ENCODE results near the gene TBC1D21.

Gene TBC1D21, protein sequence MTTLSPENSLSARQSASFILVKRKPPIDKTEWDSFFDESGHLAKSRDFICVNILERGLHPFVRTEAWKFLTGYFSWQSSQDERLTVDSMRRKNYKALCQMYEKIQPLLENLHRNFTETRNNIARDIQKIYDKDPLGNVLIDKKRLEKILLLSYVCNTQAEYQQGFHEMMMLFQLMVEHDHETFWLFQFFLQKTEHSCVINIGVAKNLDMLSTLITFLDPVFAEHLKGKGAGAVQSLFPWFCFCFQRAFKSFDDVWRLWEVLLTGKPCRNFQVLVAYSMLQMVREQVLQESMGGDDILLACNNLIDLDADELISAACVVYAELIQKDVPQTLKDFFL

DNA sequence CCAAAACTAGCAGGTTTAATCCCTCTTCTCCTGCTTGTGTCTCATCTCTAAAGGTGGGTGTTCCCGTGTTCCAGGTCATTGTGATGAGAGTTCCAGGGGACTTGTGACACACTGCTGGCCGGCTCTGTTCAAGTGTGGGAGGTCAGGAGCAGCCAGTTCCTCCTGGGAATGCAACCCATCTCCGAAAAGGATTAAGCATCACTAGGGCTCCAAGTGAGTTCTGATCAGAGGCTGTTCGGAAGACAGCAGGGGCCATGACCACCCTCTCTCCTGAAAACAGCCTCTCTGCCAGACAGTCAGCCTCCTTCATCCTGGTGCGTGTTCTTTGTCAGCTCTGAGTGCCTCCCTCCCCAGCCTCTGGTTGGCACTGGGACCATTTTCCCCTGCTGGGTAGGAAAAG, at the start of gene TBC1D21:
Gene TBC1D21, plus strand, starts transcription at position 109 of the 400 bp plus-strand sequence. Its CDS starts 146 bp downstream, at position 255.
- no peak for DNase-seq

DNA sequence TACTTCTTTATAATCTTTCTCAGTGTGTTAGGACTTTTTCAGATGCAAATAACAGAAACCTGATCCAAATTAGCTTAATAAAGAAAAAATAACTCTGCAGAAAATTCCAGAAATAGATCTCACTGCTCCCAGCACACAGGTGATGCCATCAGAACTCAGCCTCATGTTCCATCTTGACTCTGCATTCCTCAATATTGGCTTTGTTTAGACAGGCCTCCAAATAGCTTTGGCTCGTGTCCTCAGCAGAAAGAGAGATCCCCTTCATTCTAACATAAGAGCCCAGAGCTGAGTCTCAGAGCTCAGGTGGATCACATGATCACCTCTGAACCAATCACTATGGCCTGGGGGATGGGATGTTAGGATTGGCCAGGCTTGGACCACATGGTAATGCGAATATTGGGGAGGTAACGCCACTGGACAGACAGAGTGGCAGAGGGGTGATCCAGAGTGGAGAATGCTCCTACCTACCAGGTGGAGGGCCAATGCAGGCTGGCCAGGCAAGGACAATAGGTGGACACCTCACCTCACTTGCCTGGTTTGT, 46.6 kb upstream of the TBC1D21 start:
- no peak for DNase-seq

DNA sequence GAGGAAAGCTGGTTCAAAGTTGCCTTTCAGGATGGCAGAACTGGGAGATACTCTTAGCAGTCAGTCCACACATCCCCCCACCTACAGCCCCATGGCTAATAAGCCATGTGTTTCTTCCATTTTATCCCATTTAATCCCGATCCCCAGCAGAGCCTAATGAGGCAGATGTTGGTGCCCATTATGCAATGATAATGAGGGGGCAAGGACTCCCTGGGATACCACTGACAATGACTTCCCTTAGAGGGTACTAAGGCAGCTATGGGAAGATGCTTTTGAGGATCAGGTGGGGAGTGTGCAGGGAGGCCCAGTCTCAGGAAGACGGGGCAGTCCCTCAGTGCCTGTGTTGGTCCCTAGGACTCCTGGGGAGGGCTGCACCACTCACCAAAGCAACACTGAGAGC, 43.8 kb upstream of the TBC1D21 start:
- DNase-seq = no peak

DNA sequence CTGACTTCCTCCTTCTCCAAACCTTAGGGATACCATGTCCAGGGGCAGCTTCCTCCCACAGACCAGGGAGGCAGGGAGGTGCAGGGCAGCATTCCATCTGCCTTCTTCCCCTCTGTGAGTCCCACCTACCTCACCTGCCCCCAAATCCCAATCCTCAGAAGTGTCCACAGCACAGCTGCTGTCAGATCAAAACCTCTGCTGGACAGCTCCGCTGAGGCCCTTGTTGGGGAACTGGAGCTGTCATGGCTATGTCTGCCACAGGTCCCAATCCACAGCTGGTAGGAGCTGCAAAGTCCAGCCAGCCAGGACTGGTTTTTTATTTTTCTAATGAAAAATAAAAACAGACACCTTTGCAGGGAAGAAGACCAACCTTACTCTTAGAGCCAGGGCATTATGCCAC, 40.7 kb upstream of the TBC1D21 start:
- no peak for DNase-seq

DNA sequence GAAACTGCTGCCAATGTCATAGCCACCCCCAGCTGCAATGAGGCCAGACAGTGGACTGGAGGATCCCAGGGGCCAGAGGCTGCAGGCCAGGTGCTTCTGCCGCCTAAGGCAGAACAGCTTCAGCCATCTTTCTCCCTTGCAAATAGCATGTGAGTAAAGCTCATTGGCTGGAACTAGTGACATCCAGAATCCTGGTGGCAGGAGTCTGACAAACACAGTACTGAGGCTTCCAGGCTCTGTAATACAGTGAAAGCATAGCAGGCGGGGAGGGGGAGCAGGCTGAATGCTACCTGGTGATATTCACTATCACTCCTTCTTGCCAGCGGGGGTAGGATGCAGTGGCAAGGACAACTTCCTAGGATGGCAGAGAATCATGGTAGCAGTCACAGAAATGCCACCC, 36.5 kb upstream of the TBC1D21 start:
- DNase-seq = no peak

DNA sequence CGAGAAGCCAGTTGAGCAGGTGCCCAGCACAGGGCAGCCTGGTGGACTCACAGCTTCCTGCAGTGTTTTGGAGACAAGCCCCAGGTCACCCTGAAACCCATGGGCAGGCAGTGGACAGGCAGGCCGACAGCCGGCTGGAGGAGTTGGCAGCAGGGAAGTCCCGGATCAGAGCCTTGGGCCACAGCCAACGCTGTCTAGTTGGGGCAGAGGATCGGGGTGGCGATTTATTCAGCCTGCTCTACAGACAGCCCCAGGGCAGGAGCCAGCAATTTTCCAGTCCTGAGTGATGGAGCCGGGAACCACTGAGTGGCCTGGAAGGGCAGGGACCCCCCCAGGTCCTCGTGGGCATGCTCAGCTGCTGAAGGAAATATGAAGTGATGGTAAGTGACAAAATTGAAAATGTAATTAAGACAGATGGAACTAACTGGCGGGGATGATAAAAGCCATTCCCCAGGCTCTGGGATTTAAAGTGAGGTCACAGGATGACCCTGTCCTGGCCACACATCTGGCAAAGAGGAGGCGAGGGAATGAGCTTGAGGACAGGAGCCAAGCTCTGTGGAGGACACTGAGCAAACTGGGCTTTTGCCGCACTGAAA, 34.4 kb upstream of the TBC1D21 start:
- no peak for DNase-seq

DNA sequence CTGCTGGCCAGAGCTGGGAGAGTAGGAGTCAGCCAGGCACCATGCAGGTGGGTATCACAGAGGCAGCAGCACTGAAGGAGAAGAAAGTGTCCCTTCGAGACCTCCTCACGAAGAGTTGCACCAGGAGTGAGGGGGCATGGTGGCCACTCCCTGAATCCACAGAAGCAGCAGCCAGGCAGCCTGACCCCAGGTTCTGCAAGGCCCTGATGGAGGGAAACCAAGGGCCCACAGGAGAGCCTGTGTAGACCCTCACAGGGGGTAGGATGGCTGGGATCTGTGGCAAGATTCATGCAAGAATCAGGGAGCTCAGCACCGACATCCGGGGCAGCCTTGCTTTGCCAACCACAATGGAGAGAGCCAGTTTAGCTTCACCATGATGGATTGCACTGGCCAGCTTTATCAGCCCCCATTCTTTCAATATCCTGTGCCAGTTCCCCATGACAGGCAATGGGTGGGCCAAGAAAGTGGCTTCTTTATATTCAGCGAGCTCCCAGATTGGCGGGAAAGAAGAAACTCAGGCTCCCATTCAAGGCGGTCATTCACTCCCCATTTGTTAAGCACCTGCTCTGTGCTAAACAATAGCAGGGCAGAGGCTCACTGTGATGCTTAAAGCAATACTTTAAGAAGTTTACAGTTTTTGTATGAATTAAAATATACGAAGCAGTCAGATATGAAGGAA, 33.5 kb upstream of the TBC1D21 start:
- no peak for DNase-seq

DNA sequence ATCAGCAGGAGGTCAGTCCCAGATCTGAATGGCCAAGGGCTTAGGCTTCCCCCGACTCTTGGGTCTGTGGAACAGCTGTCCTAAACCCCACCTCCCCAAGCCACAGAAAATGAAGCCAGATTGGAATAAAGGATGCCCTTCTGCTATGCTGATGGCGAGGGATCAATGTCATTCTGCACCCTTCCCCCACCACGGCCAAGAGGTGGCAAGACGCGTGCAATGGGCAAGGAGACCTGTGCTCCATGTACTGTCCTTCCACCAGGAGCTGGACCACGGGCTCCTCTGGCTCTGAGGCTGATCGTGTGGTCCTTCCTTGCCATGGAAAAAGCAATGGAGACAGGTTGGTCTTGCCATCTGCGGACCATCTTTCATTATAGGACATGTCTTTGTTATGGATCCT, 32.6 kb upstream of the TBC1D21 start:
- no peak for DNase-seq

DNA sequence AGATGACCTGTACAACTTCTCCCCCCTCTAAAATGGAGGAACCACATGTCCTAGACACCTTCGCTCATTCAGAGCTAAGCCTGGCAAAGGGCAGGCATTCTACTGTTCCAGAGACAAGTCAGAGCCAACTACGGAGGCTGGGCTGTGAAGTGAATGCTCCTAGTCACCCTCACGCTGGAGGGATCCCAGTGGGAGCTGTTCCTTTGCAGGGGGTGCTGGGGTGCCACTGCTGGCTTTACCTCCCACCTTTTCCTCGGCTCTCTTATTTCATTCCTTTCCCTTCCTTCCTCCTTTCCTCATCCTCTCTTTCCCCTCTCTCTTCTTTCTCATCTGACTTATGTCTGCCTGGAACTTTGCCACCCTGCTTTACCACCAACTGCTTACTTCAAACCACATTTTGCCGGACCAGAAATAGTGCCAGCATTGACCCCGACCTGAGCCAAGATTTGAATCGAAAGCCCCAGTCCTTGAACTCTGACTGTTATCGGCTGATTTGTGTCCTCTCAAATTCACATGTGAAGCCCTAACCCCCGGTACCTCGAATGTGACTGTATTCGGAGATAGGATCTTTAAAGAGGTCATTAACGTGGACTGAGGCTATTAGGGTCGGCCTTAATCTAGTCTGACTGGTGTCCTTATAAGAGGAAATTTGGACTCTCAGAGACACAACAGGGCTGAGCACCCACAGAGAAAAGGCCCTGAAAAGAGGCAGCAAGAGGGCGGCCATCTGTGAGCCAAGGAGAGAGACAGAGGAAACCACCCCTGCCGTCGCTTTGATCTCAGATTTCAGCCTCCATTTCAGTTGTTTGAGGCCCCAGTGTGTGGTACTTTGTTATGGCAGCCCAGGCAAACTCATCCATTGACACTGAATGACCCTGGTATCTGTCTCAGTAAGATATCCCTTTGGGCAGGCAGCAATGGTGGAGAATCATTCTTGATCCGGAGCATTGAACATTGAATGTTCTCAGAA, 31.3 kb upstream of the TBC1D21 start:
- DNase-seq = no peak

DNA sequence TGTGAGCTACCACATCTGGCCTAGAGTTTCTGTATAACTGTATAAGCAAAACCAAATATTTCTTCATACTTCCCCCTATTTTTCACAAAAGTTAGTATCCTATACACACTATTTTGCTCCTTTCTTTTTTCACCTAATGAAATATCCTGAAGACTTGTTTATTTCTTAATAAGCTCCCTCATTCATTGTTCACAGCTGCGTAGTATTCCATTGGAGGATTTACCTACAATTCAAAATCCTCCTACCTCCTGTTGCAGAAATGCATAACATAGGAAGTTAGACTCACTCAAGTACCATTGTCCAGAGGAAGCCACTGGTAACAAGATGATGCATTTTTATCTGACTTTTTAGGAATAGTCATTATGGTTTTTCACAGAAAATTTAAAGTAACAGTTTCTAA, 29.6 kb upstream of the TBC1D21 start:
- DNase-seq = no peak

DNA sequence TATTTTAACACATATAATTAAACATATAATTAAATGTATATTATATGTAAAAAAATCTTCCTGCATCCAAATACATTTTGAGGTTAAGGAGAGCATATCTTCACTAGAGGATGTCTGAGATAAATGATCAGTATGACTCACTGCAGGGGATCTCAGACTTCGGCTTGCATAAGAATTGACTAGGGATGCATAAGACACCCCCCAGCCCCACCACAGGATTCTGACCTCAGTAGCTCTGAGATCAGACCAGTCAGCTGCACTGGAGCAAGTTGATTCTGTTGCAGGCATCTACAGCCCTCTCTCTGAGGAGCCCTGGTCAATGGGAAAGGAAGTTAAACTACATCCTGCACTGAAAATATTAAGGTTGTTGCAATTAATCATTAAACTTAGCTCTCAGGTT, 29.0 kb upstream of the TBC1D21 start:
- DNase-seq = no peak

DNA sequence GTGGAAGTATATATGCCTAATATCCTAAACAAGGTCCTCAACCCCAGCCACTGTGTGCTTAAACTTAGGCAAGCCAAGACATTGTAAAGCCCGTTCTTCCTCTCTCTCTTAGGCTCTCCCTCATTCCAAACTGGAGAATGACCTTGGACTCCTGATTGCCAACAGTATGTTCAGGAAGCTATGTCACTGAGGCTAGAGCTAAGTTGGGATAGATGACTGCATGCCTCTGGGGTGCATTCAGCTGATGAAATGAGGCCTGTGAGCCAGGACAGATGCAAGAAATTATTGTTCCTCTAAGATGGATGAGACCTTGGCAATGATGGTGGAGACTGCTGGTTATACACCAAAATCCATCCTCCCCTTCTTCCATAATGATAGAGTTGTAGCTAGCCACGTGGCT, 27.9 kb upstream of the TBC1D21 start:
- DNase-seq = no peak

DNA sequence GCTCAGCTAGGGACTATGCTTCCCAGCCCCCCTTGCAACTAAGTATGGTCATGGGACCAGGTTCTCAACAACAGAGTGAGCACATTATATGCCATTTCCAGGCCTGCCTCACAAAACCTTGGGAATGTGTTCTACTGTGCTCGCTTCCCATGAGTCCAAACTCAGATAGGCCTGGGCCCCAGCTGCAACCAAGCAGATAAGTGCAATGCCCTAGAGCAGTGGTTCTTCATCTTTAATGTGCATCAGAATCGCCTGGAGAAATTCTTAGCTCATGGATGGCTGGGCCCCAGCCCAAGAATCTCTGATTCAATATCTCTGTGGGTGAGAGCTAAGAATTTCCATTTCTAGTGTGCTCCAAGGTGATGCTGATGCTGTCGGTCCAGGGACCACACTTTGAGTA, 27.5 kb upstream of the TBC1D21 start:
- no peak for DNase-seq

DNA sequence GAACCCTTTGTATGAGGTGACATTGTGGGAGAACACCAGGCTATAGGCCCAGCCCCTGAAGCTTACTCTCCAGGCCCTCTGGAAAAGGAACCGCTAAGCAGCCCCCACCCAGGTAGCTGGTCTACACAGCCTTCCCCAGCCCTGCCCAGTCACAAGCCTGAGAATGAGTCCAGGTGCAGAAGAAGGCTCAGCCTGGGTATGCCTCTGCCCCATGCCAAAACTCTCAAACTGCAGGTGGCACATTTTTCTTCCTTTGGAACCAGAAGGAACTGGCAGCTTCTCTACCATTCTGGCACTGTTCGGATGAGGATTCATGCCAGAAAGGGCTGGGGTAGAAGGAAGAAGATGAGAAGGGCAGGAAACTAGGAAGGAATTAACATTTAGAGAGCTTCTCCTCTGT, 23.7 kb upstream of the TBC1D21 start:
- DNase-seq = no peak

DNA sequence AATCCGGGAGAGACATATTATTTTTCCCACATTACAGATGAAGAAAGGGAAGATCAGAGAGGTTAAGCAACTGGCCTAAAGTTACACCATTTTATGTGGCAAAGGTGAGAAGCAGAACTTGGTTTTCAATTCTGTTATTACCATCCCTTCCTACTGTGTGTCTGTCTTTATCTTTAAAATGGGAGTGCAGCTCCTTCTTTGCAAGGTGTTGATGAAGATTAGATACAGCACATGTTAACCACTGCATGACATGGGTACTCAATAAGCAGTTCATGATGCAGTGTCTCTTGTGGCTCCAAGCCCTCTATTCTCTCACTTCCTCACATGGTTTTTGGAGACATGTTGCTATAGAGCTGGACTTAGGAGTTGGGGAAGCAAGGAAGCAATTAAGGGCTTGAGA, 23.1 kb upstream of the TBC1D21 start:
- DNase-seq = no peak

DNA sequence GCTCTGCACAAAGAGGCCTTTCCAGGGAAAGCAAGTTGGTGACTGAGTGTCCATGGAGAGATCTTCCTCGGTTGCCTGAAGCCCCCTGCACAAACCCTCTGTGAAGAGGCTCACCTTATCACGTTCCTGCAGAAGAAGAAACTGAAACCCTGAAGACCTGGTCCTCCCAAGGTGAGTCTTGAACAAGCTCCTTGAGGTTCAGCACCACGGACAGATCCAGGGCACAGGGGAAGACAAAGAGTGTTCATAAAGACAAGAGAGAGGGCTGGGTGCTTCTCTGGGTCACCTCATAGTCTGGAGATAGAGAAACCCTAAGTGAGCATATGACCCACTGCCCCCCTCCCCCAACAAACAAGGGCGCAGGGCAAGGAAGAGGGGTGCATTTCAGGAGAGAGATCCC, 21.7 kb upstream of the TBC1D21 start:
- peak; percentile 50 for DNase-seq

DNA sequence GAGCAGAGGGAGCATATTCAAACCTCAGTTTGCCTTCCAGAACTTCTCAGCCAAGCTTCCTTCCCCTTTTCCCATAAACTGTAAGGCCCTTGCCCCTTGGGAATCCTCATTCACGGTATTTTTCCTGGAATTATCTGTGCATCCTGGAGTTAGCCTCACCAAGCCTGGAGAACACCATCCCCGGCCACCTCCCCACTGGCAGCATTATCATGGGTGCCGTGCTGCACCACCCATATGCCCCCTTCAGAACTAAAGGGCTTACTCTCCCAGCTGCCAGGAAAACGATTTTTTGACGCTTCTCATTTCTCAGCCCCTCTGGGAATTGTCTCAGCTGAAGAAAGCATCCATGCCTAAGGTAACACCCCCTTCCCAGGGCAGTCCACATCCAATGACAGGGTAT, 20.9 kb upstream of the TBC1D21 start:
- DNase-seq = no peak

DNA sequence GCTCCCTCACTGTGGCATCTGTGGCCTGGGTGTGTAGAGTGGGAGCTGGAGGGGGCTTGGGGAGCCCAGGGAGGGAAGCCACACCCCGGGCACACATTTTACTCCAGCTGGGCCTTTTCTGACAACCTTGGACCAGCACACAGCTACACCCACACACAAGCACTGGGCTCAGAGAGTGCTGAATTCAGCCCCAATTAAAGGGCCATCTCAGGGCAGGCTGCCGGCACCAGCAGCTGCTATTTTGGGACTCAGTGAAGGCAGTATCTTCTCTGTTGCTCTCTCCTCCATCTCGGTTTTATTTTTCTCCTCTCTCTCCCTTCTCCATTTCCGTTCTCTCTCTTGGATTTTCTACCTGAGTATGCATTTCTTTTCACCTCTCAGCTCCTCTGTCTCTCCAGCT, 19.1 kb upstream of the TBC1D21 start:
- DNase-seq = no peak

DNA sequence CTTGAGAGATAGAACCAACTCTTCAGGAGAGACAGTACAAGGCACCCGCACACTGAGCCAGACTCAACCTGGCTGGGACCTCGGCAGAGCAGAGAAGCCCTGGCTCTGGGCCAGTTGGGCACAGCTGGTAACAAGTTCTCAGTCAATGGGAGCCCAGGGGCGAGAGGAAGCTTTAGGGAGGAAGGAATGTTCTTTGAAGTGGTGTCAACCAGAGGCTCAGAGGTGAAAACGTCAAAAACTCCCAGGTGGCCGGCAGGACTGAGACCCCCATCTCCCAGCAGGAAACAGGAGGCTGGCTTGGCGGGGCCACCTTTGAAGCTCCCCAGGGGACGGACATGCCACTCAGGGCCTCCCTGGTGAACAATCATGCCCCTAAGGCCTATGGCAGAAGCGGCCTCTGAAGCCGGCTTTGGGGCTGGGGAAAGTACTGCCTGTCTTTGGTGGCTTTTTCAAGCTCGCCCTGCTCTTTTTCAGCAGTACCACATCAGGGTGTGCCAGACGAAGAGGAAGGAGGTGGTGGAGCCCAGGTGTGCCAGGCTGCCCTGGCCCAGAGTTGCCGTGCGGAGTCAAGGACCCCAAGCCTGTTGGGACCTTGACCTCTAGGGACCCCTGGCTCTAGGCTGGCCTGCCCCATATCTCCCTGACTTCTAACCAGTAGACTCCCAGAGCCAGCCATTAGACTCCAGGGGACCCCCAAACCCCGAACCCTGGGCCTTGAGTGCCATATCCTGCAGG, 16.7 kb upstream of the TBC1D21 start:
- DNase-seq = peak; percentile 13

DNA sequence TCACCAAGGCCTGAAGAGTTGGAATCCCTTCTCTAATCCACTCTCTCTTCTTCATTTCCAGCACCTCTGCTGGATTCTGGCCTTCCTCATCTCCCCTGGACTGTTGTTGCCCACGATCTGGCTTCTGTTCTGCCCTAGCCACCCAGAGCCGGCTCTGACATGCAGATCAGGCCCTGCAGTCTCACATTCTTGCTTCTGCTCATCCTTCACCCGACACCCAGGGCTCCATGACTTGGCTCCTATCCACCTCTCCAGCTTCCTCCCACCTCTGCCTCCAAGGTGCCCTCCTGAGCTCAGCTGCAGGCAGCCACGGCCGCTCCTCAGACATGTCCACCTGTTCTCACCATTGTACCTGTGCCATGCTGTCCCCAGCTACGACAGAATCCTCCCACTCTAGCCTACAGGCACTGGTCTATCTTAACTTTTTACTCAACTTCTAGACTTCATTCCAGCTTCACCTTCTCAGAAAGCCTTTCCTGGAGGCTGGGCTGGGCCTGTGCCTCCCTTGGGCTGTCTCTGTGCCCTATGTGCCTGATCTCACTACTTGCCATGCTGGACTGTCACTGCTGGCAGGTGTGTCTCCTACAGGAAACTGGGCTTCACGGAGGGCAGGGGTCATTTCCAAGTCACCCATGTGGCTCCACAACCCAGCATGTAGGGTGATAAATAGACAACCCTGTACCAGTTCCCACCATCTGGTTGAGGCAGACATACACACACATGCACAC, 16.0 kb upstream of the TBC1D21 start:
- no peak for DNase-seq

DNA sequence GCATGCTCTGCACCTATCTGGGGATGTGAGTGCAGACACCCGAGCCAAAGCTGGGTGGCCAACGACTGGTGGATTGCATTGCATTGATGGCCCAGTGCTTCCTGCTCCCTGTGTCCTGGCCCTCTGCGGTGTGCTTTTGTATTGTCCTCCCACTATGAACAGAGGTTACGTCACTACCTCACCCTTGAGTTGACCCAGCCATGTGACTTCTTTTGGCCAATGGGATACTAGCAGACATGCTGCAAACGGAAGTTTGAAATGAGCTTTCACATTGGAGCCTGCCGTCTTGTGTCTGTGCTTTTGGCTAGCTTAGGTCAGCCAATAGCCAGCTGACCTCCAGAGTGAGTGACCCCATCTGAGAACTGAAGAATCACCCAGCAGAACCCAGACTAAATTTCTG, 15.3 kb upstream of the TBC1D21 start:
- no peak for DNase-seq

Measured in DMS53 (cell line).